ENCODE measurements around the gene SULT1E1.
"Not testable (repeated sequence)": the region's sequence is repeated elsewhere in the genome, so short reads cannot be mapped to it uniquely, and the experiment has no call there.

Gene SULT1E1

DNA sequence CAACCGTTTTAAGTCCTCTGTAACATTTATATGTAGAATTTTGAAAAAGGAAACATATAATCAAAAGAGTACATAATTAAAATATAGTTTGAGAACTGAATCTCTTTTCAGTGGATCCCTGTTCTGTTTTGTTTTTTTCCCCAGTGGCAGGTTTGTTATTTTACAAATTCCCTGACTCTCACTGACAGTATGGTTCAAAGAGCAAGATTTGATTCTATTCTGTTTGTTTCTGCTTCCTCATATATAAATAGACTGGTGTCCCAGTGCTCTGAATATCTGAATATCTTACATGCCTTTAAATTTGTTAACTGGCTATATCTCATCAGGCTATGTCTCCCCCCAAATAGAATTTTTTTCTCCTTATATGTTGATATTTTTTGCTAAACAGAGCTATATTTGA lies 16.6 kb downstream of the SULT1E1 start:
- no peak for DNase-seq (ENCODE audit: low spot score)

DNA sequence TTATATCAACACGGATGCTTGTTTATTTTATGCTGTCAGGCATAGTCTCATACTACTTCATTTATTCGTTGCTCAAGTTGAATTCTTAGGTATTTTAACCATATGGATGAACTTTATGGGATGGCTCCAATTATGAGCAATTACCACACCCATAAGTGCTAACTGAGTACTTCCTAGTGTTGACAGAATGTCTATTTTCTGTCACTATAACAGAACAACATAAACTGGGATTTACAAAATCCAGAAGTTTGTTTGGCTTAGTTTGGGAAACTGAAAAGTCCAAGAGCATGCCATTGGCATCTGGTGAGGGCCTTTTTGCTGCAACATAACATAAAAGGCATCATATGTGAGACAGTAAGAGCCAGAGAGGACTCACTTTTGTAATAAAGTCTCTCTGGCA lies 21.0 kb downstream of the SULT1E1 start:
- no peak for DNase-seq (ENCODE audit: low spot score)

DNA sequence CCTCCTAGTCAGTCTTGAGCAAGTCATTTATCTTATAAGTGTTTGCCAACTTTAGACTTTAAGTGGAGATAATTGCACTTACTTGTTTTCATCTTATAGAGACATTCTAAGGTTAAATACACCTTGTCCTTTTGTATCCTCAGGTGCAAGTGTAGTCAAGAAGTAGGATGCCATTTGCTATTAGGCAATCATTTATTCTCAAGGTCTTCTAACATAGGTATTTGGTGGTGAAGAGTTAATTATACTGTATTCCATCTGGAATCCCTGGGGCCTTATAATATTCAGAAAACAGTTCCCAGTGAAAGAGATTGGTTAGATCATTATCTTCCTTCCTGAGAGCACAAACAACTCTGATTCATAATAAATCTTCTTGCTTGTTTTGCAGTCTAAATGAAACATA lies 23.7 kb downstream of the SULT1E1 start:
- DNase-seq (ENCODE audit: low spot score): no peak

DNA sequence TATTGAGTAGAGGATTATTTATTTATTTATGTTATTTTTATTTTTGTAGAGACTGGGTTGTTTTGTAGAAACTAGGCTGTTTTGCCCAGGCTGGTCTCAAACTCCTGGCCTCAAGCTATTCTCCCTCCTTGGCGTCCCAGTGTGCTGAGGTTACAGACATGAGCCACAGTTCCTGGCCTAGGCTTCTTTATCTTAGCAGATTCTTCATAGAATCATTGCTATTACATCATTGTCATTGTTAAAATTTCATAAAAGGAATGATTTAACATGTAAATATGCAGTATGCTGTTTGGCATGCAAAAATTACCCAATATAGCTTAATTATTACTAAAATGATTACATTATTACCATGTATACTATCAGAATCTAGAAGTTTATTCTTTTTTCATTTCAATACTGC lies 24.2 kb downstream of the SULT1E1 start:
- DNase-seq (ENCODE audit: low spot score): no peak

DNA sequence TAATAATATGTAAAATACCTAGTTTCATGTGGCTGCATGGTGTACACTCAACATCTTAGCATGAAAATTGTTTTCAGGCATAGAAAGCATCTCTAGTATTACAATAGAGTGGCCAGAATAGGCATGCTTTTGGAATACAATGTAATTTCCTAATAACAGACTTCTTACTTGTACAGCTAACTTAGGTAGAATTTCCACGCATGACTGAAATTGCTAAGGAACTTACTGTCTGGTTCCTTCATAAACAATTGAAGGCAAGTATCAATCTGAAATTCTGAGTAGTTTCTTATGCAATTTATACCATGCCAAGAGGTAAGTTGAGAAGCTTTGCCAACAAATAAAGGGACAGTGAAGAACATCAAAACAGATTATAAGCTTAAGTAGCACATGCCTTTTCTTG lies 26.7 kb downstream of the SULT1E1 start:
- DNase-seq (ENCODE audit: low spot score): no peak

DNA sequence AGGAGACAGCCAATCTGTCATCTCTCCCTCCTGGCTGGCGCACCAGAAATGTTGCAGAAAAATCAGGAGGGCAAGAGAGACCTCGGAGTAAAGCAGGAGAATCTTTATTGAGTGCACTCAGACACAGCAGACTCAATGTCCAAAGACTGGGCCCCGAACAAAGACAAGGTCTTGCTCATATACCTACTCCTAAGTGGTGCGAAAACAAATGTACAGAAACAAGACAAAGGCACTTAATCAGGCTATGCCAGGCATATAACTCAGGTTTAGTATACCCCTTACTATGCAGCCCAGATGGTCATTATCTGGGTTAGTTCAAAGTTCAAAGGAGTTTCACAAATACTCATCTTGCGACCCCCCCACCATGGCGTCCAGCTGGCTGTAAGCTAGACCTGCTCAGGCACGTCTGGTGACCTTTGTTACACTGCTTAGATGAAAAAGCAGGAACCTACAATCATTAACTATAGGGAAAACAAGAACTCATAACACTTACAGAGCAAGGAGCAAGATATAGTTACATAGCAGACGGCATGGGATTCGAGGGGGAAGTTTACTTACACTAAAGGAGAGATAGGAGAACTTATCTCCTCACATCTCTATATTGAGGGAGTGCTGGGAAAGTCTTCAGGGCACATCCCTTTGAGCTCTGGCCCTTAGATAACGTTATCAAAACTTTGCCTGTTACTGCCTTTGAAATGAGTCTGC lies 27.5 kb downstream of the SULT1E1 start:
- DNase-seq (ENCODE audit: low spot score): no peak

DNA sequence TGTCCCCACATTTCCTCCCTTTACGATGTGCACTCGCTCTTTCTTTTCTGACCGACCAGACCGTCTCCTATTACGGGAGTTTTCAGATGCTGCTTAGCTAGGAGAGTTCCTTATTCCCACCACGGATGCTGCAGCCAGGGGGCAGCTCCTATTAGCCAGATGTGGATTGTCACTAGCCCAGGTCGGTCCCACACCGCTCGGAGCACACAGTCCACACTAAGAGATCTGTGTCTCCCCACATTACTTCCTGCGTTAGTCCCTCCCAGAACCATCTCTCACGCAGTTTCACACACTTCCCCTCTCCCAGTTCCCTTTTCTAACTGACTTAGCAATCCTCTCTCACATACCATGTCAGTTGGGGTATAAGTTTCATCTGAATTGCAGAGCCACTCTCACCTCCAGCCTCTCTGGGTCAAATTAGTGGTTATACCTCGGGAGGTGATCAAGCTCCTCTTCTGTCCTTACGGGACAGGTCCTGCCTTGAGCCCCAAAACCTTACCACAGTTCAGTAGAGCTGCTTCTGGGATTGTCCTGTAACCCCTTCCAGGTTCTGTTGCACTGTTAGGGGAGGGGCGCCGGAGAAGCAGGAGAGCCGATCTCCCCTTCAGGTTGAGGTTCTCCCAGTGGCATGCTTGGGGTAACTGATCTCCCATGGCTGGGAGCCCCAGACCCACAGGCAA lies 28.2 kb downstream of the SULT1E1 start:
- DNase-seq (ENCODE audit: low spot score): peak; percentile 50

DNA sequence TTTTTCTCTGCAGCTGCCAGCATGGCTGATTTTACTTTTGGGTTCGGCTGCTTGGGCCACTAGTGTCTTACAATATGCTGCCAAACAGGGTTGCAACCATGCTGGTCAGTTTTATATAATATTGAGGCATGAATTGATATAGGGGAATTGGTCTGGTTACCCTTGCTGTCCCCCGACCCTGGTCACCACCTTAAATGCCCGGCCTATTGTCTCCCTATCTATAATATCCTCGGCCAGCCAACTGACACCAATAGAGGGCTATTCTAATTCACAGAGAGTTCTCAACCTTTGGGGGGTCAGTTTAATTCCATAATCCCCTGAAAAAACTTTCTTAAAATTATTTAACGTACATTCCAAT lies 28.7 kb downstream of the SULT1E1 start:
- no peak for DNase-seq (ENCODE audit: low spot score)

DNA sequence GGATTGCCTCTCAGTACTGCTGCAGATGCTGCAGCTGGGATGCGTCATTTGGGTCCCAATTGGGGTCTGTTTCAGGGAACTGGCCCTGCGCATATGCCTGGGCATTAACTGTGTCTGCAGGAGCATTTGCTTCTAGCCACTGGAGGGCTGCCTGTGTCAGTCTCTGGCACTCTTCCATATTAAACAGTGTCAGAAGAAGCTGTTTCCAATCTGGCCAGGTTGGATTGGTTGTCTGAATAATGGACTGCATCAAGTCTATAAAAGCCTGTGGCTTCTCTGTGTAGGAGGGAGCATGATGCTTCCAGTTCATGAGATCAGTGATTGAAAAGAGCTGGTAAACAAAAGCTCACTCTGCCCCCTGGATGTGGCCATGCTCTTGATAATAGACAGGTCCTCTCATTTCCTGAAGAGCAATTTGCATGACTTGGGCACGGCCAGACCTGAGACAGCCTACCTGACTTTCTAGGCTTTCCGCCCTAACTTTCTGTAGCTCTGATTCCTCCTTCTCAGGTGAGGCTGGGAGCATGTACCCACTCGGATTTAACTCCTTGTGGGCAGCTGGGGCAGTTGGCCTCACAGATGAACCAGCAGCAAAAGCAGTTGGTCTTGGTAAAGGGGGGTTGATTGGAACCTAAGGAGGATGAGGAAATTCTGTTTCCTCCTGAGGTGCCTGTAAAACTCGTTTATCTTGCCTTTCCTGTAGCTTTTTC lies 29.2 kb downstream of the SULT1E1 start:
- no peak for DNase-seq (ENCODE audit: low spot score)

DNA sequence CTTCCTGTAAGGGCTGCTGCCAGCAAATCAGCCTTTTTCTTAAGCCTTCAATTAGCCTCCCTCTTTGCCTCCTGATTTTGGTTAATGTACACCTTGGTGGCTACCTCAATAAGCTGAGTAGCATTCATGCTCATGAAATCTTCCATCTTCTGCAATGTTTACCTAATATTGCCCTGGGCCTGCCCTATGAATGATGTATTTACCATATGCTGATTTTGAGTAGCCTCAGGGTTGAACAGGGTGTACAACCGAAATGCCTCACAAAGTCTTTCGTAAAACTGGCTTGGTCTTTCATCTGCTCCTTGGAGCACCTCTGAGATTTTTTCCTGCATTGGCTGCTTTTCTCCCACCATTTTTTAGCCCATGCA lies 29.8 kb downstream of the SULT1E1 start:
- DNase-seq (ENCODE audit: low spot score): no peak

DNA sequence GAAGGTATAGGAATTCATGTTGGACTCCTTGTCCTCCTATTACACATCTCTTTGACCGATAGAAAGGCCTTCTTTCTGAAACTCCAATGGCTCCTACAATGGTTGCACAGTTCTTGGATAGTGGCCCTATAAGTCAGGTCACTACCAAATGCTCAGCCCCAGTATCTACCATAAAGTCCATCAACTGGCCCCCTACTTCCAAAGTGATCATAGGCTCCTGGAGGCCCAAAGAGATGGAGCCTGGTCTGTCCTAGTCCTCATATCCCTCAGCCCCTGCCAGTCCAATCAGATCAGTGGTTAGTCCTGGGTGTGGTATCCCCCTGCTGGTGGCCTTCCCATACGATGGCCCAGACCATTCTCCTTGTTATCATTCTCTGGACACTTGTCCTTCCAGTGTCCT lies 30.3 kb downstream of the SULT1E1 start:
- DNase-seq (ENCODE audit: low spot score): no peak

DNA sequence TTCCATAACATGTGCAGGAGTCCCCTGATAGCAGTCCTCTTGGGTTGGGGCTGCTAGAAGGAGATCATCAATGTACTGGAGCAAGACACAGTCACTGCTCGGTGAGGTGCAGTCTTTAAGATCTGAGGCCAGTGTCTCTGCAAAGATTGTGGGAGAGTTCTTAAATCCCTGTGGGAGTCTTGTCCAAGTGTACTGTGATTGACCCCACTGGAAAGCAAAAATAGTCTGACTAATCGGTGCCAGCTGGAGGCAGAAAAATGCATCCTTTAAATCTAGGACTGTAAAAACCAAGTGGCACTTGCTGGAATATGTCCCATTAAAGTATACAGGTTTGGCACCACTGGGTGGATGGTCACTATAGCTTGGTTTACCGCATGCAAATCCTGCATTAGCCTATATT lies 31.1 kb downstream of the SULT1E1 start:
- no peak for DNase-seq (ENCODE audit: low spot score)

DNA sequence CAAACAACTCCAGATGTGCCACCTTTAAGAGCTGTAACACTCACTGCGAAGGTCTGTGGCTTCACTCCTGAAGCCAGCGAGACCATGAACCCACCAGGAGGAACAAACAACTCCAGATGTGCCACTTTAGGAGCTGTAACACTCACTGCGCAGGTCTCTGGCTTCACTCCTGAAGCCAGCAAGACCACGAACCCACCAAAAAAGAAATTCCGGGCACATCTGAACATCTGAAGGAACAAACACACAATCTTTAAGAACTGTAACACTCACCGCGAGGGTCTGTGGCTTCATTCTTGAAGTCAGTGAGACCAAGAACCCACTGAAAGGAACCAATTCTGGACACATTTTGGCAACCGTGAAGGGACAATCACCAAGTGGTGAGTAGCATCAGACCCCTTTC lies 34.9 kb downstream of the SULT1E1 start:
- not testable (repeated sequence) for DNase-seq (ENCODE audit: low spot score)

DNA sequence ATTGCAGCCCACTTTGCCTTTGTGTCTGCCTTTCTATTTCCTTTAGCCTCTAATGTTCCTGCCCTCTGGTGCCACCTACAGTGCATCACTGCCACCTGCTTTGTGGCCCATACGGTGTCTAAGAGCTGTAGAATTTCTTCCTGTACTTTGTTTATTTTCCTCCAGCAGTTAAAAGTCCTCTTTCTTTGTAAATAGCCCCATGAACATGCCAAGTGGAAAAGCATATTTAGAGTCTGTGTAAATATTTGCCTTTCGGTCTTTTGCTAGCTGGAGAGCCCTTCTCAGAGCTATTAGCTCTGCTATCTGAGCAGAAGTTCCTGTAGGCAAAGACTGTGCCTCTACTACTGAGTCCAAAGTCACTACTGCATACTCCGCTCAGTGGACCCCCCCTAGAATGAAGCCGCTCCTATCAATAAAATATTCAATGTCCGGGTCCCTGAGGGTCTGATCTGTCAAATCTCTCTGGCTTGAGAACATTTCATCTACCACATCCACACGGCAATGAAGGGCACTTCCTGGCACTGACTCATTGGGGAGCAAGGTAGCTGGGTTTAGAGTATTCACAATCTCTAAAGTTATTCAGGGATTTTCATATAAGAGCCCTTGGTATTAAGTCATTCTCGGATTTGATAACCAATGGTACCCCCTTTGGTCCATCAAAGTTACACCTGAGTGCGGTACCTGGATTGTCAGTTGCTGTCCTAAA lies 36.3 kb downstream of the SULT1E1 start:
- no peak for DNase-seq (ENCODE audit: low spot score)

DNA sequence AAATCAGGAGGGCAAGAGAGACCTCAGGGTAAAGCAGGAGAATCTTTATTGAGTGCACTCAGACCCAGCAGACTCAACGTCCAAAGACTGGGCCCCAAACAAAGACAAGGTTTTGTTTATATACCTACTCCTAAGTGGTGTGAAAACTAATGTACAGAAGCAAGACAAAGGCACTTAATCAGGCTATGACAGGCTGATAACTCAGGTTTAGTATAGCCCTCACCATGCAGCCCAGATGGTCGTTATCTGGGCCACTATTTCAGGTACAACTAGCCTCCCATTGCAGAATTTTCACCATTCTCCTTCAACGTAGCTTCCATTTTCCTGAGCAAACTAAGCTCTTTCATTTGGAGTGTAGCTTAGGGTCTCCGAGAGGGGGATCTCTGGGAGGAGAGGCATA lies 36.9 kb downstream of the SULT1E1 start:
- DNase-seq (ENCODE audit: low spot score): no peak

DNA sequence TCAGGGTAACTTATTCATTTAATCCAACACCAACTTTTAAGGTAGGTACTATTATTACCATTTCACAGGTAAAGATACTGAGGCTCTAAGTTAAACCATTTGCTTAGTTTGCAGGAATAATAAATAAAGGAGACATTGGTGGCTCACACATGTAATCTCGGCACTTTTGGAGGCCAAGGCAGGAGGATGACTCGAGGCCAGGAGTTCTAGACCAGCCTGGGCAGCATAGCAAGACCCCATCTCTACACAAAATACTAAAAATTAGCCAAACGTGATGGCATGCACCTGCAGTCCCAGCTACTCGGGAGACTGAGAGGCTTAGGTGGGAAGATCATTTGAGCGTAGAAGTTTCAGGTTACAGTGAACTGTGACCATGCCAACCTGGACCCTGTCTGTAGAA lies 37.7 kb downstream of the SULT1E1 start:
- no peak for DNase-seq (ENCODE audit: low spot score)

DNA sequence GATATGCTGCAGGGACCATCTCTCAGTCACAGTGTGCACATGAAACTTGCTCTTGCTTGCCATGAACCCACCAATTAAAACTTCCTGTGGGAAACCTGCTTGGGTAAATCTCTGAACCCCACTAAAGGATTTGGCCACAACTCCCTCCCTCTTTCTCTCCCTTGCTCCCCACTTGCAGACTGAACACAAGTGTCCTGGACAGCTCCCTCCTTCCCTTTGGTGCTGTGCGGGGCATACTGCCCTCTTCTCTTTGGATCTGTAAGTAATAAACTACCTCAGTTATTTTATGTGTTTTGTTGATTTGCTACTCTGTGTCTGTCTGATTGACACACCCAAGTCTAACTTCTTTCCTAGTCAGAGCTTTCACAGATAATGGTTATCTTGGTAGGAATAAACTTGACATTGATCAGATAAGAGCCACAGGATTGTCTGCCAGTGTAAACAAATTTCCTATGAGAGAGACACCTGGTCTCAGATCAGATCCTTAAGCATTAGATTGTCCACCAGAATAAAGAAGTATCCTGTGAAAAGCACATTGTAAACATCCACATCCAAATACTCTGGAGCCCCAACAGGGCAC lies 41.8 kb downstream of the SULT1E1 start:
- no peak for DNase-seq (ENCODE audit: low spot score)

DNA sequence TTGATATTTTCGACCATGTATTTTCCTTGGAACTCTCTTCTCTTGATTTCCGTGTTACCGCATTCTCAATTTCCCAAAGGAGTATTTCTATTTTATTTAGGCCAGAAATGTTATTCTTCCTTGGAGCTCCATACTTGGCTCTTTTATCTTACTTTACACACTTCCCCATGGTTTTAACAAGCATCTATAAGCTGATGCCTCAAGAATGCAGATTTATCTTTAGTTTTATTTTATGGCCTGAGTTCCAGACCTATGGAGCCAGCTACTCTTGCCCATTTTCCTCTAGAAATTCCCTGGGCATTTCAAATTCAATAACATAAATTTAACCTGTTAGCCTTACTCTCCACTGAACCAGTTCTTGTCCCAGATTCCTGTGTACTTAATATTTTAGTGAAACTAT lies 43.7 kb downstream of the SULT1E1 start:
- no peak for DNase-seq (ENCODE audit: low spot score)

DNA sequence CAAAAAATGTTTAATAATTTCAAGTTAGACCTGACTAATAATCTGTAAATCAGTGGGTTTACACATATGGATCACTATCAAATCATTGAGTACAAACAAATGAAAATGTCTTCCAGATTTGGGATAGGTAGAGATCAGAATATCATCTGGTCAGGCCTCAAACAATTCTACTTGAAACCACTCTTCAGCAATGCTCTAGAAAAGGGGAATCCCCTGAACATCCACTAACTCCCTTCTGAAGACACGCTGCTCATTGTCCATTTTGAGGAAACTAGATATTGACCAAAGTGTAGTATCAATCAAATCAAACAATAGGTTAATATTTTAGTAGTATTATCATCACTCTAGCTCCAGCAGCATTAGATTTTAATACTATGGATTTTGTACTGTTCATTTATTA lies 46.3 kb downstream of the SULT1E1 start:
- DNase-seq (ENCODE audit: low spot score): no peak

DNA sequence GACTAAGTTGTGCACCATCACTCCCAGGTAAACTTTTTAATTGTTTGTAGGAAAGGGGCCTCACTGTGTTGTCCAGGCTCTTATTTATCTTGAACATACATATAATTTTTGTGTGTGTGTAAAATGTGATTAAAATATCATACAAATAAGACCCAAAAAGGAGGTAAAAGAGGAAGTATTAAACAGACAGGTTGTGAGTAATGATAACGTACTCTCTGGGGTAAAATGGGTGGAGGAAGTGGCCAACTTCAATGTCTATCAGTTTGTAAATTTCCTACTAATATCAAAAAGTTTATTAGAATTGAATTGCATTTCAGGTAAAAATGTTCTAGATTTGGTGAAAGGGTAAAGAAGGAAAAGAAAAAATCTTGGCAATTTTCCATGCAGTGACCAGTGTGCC lies 48.8 kb downstream of the SULT1E1 start:
- DNase-seq (ENCODE audit: low spot score): no peak

DNA sequence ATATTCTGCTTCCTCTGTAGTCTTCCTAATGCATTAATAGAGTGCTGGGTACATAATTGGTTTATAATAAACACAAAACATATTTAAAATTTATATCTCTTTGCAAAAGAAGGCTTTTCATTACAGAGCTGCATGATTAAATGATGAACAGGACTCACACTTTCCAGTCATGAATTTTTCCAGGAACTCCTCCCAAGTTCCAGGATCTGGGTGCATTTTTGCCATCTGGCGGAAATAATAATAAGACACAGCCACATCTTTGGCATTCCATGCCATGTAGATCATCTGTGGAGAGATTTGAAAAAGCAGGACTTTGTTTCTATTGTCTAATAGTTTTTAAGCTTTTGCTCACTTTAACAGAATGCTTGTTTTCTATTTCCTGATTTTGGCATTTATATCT lies 59.3 kb downstream of the SULT1E1 start:
- DNase-seq (ENCODE audit: low spot score): no peak

DNA sequence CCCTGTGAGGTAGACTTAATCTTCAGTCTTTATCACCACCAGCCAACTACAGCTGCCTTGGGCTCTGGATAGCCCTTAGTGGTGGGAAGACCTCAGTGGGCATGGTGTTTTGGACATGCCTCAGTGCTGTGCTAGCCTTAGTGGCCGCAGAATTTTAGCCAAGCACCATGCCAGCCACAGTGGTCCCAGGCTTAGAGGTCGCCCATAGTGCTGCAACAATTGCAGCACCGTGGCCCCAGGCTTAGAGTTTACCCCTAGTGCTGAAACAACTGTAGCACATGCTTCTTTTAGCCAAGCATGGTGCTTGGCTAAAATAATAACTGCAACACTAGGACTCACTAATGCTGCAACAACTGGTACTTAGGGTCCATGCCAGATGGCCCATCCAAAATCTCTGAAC lies 60.6 kb downstream of the SULT1E1 start:
- DNase-seq (ENCODE audit: low spot score): no peak

DNA sequence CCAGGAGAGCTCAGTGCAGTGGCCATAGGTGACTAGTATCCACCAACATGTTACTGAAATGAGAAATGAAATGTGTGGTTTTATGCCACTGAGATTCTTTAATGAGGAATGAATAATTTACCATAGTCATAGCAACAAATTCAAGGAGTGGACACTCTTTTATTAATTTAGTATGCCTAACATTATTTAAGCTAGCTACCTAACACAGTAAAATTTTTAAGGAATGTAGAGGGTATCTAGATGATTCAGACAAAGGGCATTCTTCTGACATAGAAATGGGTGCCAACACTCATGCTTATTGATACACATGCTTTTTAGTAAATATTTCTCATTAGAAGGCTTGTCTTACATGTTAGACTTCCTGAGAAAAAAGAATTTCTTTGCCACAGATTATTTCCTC lies 66.2 kb downstream of the SULT1E1 start:
- DNase-seq (ENCODE audit: low spot score): no peak
